ENCODE results near the gene TGIF2.

TGIF2 gene

DNA sequence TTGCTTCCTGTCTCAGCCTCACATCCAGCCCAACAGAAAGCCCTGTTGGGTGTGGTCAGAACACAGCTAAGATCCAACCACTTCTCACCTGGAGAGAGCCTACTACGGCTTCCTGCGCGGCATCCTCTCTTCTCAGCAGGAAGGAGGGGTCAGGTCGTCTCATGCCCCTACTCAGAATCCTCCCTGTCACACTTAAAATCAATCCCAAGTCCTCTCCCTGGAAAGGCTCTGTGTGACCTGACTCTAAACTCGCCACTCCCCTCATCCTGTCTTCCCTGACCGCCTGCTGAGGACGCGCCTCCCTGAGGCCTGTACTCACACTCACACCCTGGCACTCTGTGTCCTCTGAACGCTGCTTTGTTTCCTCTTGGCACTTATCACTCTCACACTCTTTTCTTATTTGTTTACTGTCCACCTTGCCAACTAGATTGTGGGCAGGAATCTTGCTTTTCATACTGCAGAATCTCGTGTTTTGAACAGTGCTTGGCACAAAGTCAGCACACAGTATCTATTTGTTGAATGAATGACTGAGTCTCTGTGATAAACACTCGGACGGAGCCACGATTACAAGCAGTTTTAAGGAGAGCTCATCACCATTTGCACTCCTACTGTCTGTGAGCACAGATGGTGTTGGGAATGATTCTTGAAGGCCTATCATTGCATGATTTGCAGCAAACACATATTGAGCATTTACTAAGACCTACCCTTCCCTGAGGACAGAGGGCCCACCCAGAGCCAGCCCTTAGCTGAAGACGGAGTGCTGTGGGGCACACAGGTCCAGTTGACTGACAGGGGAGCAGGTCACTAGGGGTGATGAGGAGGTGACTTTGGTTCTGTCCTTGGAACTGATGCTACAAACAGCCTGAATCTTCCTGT lies 50.9 kb downstream of the TGIF2 start:
- H3K9me3 ChIP-seq (ENCODE audit: insufficient read depth, low read length) = no peaks in the 10 kb centered on the region
- no peaks in the 10 kb centered on the region for H4K20me1 ChIP-seq (ENCODE audit: low read depth, low read length)
- H3K79me2 ChIP-seq (ENCODE audit: insufficient read depth, low read length) = no peaks in the 10 kb centered on the region
- no peak overlapping the region for H3K9ac ChIP-seq (ENCODE audit: low read length)
- no peak overlapping the region for H3K4me3 ChIP-seq (ENCODE audit: insufficient read depth, low read length, poor library complexity, severe bottlenecking)
- H3K27me3 ChIP-seq (ENCODE audit: low read length) = no peaks in the 10 kb centered on the region
- no peak overlapping the region for H2AFZ ChIP-seq (ENCODE audit: low read depth, low read length, severe bottlenecking)
- no peaks in the 10 kb centered on the region for H3K36me3 ChIP-seq (ENCODE audit: low read length)
- no peak overlapping the region for H3K4me2 ChIP-seq (ENCODE audit: low read depth, low read length, poor library complexity, severe bottlenecking)
- no peaks in the 10 kb centered on the region for H3K9me2 ChIP-seq (replicated peaks; ENCODE audit: insufficient read depth, low read length)
- no peak for TF ChIP-seq EZH2phosphoT487 (conservative IDR thresholded peaks at IDR 0.05; ENCODE audit: low read length)
- TF ChIP-seq, protein P1, sequence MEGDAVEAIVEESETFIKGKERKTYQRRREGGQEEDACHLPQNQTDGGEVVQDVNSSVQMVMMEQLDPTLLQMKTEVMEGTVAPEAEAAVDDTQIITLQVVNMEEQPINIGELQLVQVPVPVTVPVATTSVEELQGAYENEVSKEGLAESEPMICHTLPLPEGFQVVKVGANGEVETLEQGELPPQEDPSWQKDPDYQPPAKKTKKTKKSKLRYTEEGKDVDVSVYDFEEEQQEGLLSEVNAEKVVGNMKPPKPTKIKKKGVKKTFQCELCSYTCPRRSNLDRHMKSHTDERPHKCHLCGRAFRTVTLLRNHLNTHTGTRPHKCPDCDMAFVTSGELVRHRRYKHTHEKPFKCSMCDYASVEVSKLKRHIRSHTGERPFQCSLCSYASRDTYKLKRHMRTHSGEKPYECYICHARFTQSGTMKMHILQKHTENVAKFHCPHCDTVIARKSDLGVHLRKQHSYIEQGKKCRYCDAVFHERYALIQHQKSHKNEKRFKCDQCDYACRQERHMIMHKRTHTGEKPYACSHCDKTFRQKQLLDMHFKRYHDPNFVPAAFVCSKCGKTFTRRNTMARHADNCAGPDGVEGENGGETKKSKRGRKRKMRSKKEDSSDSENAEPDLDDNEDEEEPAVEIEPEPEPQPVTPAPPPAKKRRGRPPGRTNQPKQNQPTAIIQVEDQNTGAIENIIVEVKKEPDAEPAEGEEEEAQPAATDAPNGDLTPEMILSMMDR (IDR thresholded peaks at IDR 0.05; ENCODE audit: insufficient read depth, low read length, poor library complexity, severe bottlenecking) = no peak
- no peaks in the 10 kb centered on the region for H3F3A ChIP-seq (ENCODE audit: insufficient read depth)
- H3K27ac ChIP-seq (ENCODE audit: low read depth, low read length) = no peak overlapping the region

DNA sequence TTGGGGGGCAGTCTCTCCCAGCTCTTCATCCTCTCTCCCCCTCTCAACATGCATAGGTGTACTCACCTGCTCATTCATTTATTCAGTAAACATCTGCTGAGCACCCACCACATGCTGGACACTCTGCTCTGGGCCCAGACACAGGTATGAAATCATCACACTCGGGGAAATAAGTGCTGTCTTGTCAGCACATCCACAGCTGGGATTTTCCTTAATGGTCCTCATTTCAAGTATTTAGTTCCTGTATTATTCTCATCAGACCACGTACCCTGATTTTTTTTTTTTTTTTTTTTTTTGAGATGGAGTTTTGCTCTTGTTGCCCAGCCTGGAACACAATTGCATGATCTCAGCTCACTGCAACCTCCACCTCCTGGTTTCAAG lies 51.5 kb downstream of the TGIF2 start:
- no peaks in the 10 kb centered on the region for H3K27me3 ChIP-seq (ENCODE audit: low read length)
- no peaks in the 10 kb centered on the region for H3F3A ChIP-seq (ENCODE audit: insufficient read depth)
- no peaks in the 10 kb centered on the region for H3K9me3 ChIP-seq (ENCODE audit: insufficient read depth, low read length)
- H3K27ac ChIP-seq (ENCODE audit: low read depth, low read length) = no peak overlapping the region
- no peak overlapping the region for H2AFZ ChIP-seq (ENCODE audit: low read depth, low read length, severe bottlenecking)
- TF ChIP-seq, protein P1 (IDR thresholded peaks at IDR 0.05; ENCODE audit: insufficient read depth, low read length, poor library complexity, severe bottlenecking) = no peak
- no peak for TF ChIP-seq EZH2phosphoT487 (conservative IDR thresholded peaks at IDR 0.05; ENCODE audit: low read length)
- H3K4me2 ChIP-seq (ENCODE audit: low read depth, low read length, poor library complexity, severe bottlenecking) = no peak overlapping the region
- no peak overlapping the region for H3K9ac ChIP-seq (ENCODE audit: low read length)
- H3K36me3 ChIP-seq (ENCODE audit: low read length) = no peaks in the 10 kb centered on the region
- H4K20me1 ChIP-seq (ENCODE audit: low read depth, low read length) = no peaks in the 10 kb centered on the region
- no peaks in the 10 kb centered on the region for H3K79me2 ChIP-seq (ENCODE audit: insufficient read depth, low read length)
- no peaks in the 10 kb centered on the region for H3K9me2 ChIP-seq (replicated peaks; ENCODE audit: insufficient read depth, low read length)
- no peak overlapping the region for H3K4me3 ChIP-seq (ENCODE audit: insufficient read depth, low read length, poor library complexity, severe bottlenecking)

DNA sequence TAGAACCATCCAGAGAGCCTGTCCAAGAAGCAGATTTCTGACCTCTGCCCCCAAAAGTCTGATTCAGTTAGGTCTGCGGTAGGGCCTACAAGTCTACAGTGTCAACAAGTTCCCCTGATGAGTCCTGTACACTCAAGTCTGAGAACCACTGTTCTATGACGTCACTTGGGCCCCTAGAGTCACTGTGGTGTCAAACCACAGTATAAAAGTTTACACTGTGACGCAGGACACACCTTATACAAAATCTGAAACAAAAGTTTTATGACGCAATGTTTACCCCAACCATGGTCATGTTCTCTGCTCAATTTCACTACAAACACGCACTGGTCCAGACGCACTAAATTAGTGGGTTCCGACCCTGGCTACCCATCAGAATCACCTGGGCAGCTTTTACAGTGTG lies 54.7 kb downstream of the TGIF2 start:
- Histone ChIP-seq H3K27ac (ENCODE audit: low read depth, low read length) (no peak overlapping the region), H3K4me3 (ENCODE audit: insufficient read depth, low read length, poor library complexity, severe bottlenecking) (no peak overlapping the region), H3K9ac (ENCODE audit: low read length) (no peak overlapping the region), H3F3A (ENCODE audit: insufficient read depth) (no peaks in the 10 kb centered on the region), H2AFZ (ENCODE audit: low read depth, low read length, severe bottlenecking) (no peak overlapping the region), H3K79me2 (ENCODE audit: insufficient read depth, low read length) (no peaks in the 10 kb centered on the region), H3K9me3 (ENCODE audit: insufficient read depth, low read length) (no peaks in the 10 kb centered on the region), H4K20me1 (ENCODE audit: low read depth, low read length) (no peaks in the 10 kb centered on the region), H3K27me3 (ENCODE audit: low read length) (no peaks in the 10 kb centered on the region), H3K4me2 (ENCODE audit: low read depth, low read length, poor library complexity, severe bottlenecking) (no peak overlapping the region), H3K9me2 (replicated peaks; ENCODE audit: insufficient read depth, low read length) (no peaks in the 10 kb centered on the region), H3K36me3 (ENCODE audit: low read length) (no peaks in the 10 kb centered on the region)
- no peak for TF ChIP-seq EZH2phosphoT487 (conservative IDR thresholded peaks at IDR 0.05; ENCODE audit: low read length)
- TF ChIP-seq, protein P1 (IDR thresholded peaks at IDR 0.05; ENCODE audit: insufficient read depth, low read length, poor library complexity, severe bottlenecking) = no peak

Data from SU-DHL-6 (cell line).